Measurements from ENCODE around the gene SNAP29. TPM values are rescaled to one million over a fixed set of nuclear protein-coding genes. Genes with fewer than 3 reads are reported as not detected.

Gene SNAP29
- total and polyA plus RNA-seq, 8 donors = 8.8 to 24.0 (median 15.6) TPM

DNA sequence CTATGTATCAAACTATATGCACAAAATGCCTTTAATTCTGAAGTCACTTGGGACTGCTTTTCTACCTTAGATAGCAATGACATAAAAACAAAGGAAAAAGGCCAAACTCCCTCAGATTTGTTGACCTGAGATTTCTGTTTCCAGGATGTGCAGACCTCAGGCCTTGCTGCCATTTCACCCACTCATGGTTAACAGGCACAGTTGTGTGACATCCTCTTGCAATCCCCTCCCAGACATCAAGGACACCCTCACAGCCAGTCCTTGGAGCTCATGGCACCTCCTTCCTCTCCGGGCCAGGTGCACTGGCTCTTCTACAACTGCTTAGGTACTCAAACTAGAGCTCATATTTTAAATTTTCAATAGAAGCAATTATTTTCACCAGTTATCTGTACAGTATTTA, 47.6 kb upstream of the SNAP29 start:
- H3K9me3 ChIP-seq = no peaks in the 10 kb centered on the region
- intact Hi-C loops (cut with DNase I; ENCODE audit: low total_unique reads) = no loop called here
- WGBS, 5 donors = 94 to 100% (median 100%) methylated on average over 1 of the region's 1 CpG
- H3K27me3 ChIP-seq = no peaks in the 10 kb centered on the region
- TF ChIP-seq EP300 (IDR thresholded peaks at IDR 0.05) (no peak), POLR2A (IDR thresholded peaks at IDR 0.05) (no peak), POLR2AphosphoS5 (IDR thresholded peaks at IDR 0.05) (no peak)
- TF ChIP-seq, protein P1, sequence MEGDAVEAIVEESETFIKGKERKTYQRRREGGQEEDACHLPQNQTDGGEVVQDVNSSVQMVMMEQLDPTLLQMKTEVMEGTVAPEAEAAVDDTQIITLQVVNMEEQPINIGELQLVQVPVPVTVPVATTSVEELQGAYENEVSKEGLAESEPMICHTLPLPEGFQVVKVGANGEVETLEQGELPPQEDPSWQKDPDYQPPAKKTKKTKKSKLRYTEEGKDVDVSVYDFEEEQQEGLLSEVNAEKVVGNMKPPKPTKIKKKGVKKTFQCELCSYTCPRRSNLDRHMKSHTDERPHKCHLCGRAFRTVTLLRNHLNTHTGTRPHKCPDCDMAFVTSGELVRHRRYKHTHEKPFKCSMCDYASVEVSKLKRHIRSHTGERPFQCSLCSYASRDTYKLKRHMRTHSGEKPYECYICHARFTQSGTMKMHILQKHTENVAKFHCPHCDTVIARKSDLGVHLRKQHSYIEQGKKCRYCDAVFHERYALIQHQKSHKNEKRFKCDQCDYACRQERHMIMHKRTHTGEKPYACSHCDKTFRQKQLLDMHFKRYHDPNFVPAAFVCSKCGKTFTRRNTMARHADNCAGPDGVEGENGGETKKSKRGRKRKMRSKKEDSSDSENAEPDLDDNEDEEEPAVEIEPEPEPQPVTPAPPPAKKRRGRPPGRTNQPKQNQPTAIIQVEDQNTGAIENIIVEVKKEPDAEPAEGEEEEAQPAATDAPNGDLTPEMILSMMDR (IDR thresholded peaks at IDR 0.05) = no peak
- no peaks in the 10 kb centered on the region for H3K4me1 ChIP-seq
- DNase-seq = no peak
- H3K27ac ChIP-seq = no peak overlapping the region
- peaks cover 43 to 100% (median 99%) of the 10 kb centered on the region in 4 donors for H3K36me3 ChIP-seq
- no peak overlapping the region for H3K4me3 ChIP-seq

DNA sequence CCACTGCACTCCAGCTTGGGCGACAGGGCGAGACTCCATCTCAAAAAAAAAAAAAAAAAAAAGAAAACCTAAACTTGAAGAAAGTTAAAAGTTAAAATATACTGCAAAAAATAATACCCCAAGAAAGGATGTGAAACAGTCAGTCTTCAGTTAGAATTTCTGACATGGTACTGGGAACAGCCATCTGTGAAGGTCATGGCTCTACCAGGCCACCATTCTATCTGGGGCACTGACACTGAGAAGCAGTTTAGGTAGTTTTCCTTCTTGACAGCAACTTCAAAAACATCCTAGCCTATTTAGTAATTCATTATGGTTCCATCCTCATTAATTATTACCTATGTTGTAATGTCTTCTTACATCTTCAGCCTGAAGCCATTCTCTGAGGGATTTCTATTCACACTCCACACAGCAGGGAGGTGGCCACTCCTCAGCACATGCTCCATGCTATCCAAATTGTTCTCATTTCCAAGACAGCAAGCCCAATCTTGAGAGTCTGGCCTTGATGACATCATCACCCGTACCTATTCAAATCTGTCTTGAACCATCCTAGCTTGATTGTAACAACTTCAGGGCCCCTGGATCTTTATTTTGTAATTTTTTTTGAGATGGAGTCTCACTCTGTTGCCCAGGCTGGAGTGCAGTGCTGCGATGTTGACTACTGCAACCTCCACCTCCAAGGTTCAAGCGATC, 46.7 kb upstream of the SNAP29 start:
- intact Hi-C loops (cut with DNase I; ENCODE audit: low total_unique reads) = no loop called here
- DNase-seq = no peak
- H3K27me3 ChIP-seq = no peaks in the 10 kb centered on the region
- 94 to 100% (median 99%) methylated on average over 3 to 5 of the region's 5 CpGs for WGBS, 5 donors
- H3K9me3 ChIP-seq = no peaks in the 10 kb centered on the region
- no peak for TF ChIP-seq POLR2AphosphoS5 (IDR thresholded peaks at IDR 0.05)
- no peak for TF ChIP-seq EP300 (IDR thresholded peaks at IDR 0.05)
- TF ChIP-seq, protein P1 (IDR thresholded peaks at IDR 0.05) = no peak
- no peak for TF ChIP-seq POLR2A (IDR thresholded peaks at IDR 0.05)
- no peak overlapping the region for H3K27ac ChIP-seq
- H3K36me3 ChIP-seq = peaks cover 43 to 100% (median 99%) of the 10 kb centered on the region in 4 donors
- no peaks in the 10 kb centered on the region for H3K4me1 ChIP-seq
- no peak overlapping the region for H3K4me3 ChIP-seq

DNA sequence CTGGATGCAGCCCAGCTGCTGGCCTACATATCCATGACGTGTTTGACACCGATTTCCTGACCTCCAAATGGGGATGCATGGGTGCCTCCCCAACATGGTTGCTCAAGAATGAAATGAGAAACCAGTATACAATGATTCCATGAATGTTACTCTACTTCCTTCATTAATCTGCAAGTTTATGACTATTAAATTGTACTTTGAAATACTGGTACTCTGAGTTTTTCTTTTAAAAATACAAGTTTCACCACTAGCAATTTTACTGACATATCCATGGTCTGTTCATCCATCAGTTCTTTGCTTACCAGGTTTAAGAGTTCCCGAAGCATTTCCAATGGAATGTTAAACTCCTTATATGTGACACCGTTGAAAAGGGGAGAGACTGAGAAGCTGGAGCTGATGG, 45.8 kb upstream of the SNAP29 start:
- Histone ChIP-seq H3K4me3 (no peak overlapping the region), H3K27me3 (no peaks in the 10 kb centered on the region), H3K4me1 (no peaks in the 10 kb centered on the region), H3K36me3 (peaks cover 45 to 100% (median 99%) of the 10 kb centered on the region in 4 donors), H3K27ac (no peak overlapping the region), H3K9me3 (no peaks in the 10 kb centered on the region)
- no peak for DNase-seq
- TF ChIP-seq EP300 (IDR thresholded peaks at IDR 0.05) = no peak
- TF ChIP-seq POLR2A (IDR thresholded peaks at IDR 0.05) = no peak
- TF ChIP-seq, protein P1 (IDR thresholded peaks at IDR 0.05) = no peak
- TF ChIP-seq POLR2AphosphoS5 (IDR thresholded peaks at IDR 0.05) = no peak
- intact Hi-C loops (cut with DNase I; ENCODE audit: low total_unique reads) = no loop called here
- 93 to 97% (median 96%) methylated on average over 4 of the region's 4 CpGs for WGBS, 5 donors

DNA sequence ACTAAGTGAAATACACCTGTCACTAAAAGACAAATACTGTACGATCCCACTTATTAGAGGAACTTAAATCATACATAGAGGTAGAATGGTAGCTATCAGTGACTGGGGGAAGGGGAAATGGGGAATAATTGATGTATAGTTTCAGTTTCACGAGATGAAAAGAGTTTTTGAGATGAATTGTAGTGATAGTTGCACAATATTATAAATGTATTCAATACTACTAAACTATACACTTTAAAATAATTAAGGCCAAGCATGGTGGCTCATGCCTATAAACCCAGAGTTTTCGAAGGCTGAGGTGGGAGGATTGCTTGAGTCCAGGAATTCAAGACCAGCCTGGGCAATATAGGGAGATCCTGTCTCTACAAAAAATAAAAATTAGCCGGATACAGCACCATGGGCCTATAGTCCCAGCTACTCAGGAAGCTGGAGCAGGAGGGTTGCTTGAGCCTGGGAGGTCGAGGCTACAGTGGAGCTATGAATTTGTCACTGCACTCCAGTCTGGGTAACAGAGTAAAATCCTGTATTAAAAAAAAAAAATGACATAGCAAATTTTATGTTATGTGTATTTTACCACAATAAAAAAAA, 44.5 kb upstream of the SNAP29 start:
- Histone ChIP-seq H3K4me1 (no peaks in the 10 kb centered on the region), H3K27me3 (no peaks in the 10 kb centered on the region), H3K4me3 (no peak overlapping the region), H3K27ac (no peak overlapping the region), H3K9me3 (no peaks in the 10 kb centered on the region), H3K36me3 (peaks cover 42 to 100% (median 99%) of the 10 kb centered on the region in 4 donors)
- TF ChIP-seq, protein P1 (IDR thresholded peaks at IDR 0.05) = no peak
- intact Hi-C loops (cut with DNase I; ENCODE audit: low total_unique reads) = no loop called here
- DNase-seq = no peak
- WGBS, 5 donors = 87 to 93% (median 92%) methylated on average over 5 of the region's 5 CpGs

Data from stomach (tissue), 9 donors.